OCI-LY3 (cell line): Measurements from ENCODE around the gene EXTL1.

Experiments used
- CTCF ChIP-seq: fragments of 200-600, 300-600 bp; sonication (generic); IDR thresholded peaks from 2 replicates; pipeline ENCODE4 v1.5.1; 2014; ENCODE audit warnings: antibody characterized with exemption, low read length, low read depth
- EZH2phosphoT487 ChIP-seq: fragments of 200-600 bp; shearing (Covaris generic); IDR thresholded peaks from 2 replicates; pipeline ENCODE4 v1.6.1; 2018; ENCODE audit warnings: antibody characterized with exemption, mixed run types, low read depth

GRCh38 chr1:26067432-26067911, 45.9 kb downstream of the EXTL1 start, which contains the start of gene TRIM63:
- TF ChIP-seq CTCF: no peak
- no peak for TF ChIP-seq EZH2phosphoT487
